ENCODE data around the gene THRA.

- TF ChIP-seq, protein P1, sequence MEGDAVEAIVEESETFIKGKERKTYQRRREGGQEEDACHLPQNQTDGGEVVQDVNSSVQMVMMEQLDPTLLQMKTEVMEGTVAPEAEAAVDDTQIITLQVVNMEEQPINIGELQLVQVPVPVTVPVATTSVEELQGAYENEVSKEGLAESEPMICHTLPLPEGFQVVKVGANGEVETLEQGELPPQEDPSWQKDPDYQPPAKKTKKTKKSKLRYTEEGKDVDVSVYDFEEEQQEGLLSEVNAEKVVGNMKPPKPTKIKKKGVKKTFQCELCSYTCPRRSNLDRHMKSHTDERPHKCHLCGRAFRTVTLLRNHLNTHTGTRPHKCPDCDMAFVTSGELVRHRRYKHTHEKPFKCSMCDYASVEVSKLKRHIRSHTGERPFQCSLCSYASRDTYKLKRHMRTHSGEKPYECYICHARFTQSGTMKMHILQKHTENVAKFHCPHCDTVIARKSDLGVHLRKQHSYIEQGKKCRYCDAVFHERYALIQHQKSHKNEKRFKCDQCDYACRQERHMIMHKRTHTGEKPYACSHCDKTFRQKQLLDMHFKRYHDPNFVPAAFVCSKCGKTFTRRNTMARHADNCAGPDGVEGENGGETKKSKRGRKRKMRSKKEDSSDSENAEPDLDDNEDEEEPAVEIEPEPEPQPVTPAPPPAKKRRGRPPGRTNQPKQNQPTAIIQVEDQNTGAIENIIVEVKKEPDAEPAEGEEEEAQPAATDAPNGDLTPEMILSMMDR (IDR thresholded peaks at IDR 0.05), result no peak
- no peak for TF ChIP-seq POLR2A (IDR thresholded peaks at IDR 0.05)
Observed at GRCh38 chr17:40079545-40079944, 16.8 kb downstream of the THRA start.

All from testis (tissue), 2 donors.